H9 (cell line): ENCODE results near the gene SPOCD1. TPM values are rescaled to one million over a fixed set of nuclear protein-coding genes. Genes with fewer than 3 reads are reported as not detected.

ENCODE experiments used
- DNase-seq: peaks from one replicate; pipeline ENCODE4 v3.0.0-alpha.2; 2017
- H2AFZ ChIP-seq: one replicate; pipeline ENCODE4 v1.6.1; 2013; ENCODE audit warnings: mild to moderate bottlenecking, low read length, control low read depth, moderate library complexity
- H2AK5ac ChIP-seq: 2 replicates; pipeline ENCODE4 v1.6.1; 2013; ENCODE audit warnings: low read length, control low read depth, mixed read lengths; ENCODE audit not compliant: insufficient read length
- H2BK120ac ChIP-seq: one replicate; pipeline ENCODE4 v1.6.1; 2013; ENCODE audit warnings: low read depth, mild to moderate bottlenecking, low read length, control low read depth, inconsistent platforms; ENCODE audit not compliant: poor library complexity, severe bottlenecking
- H2BK12ac ChIP-seq: 2 replicates; pipeline ENCODE4 v1.6.1; 2013; ENCODE audit warnings: low read length, control low read depth, mixed read lengths, low read depth; ENCODE audit not compliant: insufficient read length
- H2BK15ac ChIP-seq: 2 replicates; pipeline ENCODE4 v1.6.1; 2013; ENCODE audit warnings: low read depth, low read length, control low read depth
- H2BK20ac ChIP-seq: one replicate; pipeline ENCODE4 v1.6.1; 2013; ENCODE audit warnings: low read depth, mild to moderate bottlenecking, low read length, control low read depth, inconsistent platforms; ENCODE audit not compliant: poor library complexity, severe bottlenecking
- H2BK5ac ChIP-seq: 2 replicates; pipeline ENCODE4 v1.6.1; 2013; ENCODE audit warnings: low read length, control low read depth, mixed read lengths; ENCODE audit not compliant: insufficient read length
- H3K14ac ChIP-seq: 2 replicates; pipeline ENCODE4 v1.6.1; 2013; ENCODE audit warnings: low read length, control low read depth; ENCODE audit not compliant: insufficient read depth
- H3K18ac ChIP-seq: 2 replicates; pipeline ENCODE4 v1.6.1; 2013; ENCODE audit warnings: low read depth, mild to moderate bottlenecking, mixed read lengths, low read length, control low read depth; ENCODE audit not compliant: insufficient read length
- H3K23ac ChIP-seq: 2 replicates; pipeline ENCODE4 v1.6.1; 2013; ENCODE audit warnings: low read length, control low read depth, mixed read lengths, low read depth; ENCODE audit not compliant: insufficient read length
- H3K23me2 ChIP-seq: 2 replicates; pipeline ENCODE4 v1.6.1; 2013; ENCODE audit warnings: low read depth, mild to moderate bottlenecking, mixed read lengths, low read length, control low read depth; ENCODE audit not compliant: insufficient read length, poor library complexity, severe bottlenecking
- H3K27ac ChIP-seq: 2 replicates; pipeline ENCODE4 v1.5.1; 2013; ENCODE audit warnings: low read length, control low read depth, mixed read lengths, low read depth; ENCODE audit not compliant: insufficient read length
- H3K27me3 ChIP-seq: 2 replicates; pipeline ENCODE4 v1.6.1; 2013; ENCODE audit warnings: low read length, control low read depth, inconsistent platforms; ENCODE audit not compliant: insufficient read depth
- H3K4ac ChIP-seq: 2 replicates; pipeline ENCODE4 v1.6.1; 2013; ENCODE audit warnings: low read depth, mild to moderate bottlenecking, control low read depth, inconsistent platforms, low read length, moderate library complexity
- H3K4me1 ChIP-seq: 2 replicates; pipeline ENCODE4 v1.6.1; 2013; ENCODE audit warnings: low read length, control low read depth, inconsistent platforms; ENCODE audit not compliant: insufficient read depth
- H3K4me2 ChIP-seq: 2 replicates; pipeline ENCODE4 v1.6.1; 2013; ENCODE audit warnings: low read length, control low read depth, mixed read lengths; ENCODE audit not compliant: insufficient read length, insufficient read depth
- H3K56ac ChIP-seq: 2 replicates; pipeline ENCODE4 v1.6.1; 2013; ENCODE audit warnings: low read depth, mild to moderate bottlenecking, mixed read lengths, low read length, control low read depth; ENCODE audit not compliant: insufficient read length
- H3K79me1 ChIP-seq: 2 replicates; pipeline ENCODE4 v1.6.1; 2013; ENCODE audit warnings: low read depth, mild to moderate bottlenecking, moderate library complexity, low read length, control low read depth, inconsistent platforms; ENCODE audit not compliant: insufficient read depth, poor library complexity, severe bottlenecking
- H3K79me2 ChIP-seq: 2 replicates; pipeline ENCODE4 v1.6.1; 2013; ENCODE audit warnings: low read length, control low read depth, inconsistent platforms; ENCODE audit not compliant: insufficient read depth
- H3K9ac ChIP-seq: 2 replicates; pipeline ENCODE4 v1.6.1; 2013; ENCODE audit warnings: low read length, control low read depth, mixed read lengths; ENCODE audit not compliant: insufficient read length; ENCODE audit errors: extremely low read depth
- H3K9me3 ChIP-seq: one replicate; pipeline ENCODE4 v1.6.1; 2013; ENCODE audit warnings: low read depth, low read length, inconsistent platforms; ENCODE audit not compliant: control insufficient read depth
- H3T11ph ChIP-seq: one replicate; pipeline ENCODE4 v1.6.1; 2013; ENCODE audit warnings: mild to moderate bottlenecking, low read length, control low read depth, inconsistent platforms
- H4K20me1 ChIP-seq: one replicate; pipeline ENCODE4 v1.6.1; 2013; ENCODE audit not compliant: control insufficient read depth, insufficient read length, insufficient read depth
- H4K5ac ChIP-seq: 2 replicates; pipeline ENCODE4 v1.6.1; 2013; ENCODE audit warnings: low read depth, mild to moderate bottlenecking, mixed read lengths, low read length, control low read depth; ENCODE audit not compliant: insufficient read length
- H4K8ac ChIP-seq: replicated peaks from 2 replicates; pipeline ENCODE4 v1.6.1; 2013; ENCODE audit warnings: low read length, control low read depth, mixed read lengths, low read depth; ENCODE audit not compliant: insufficient read length
- H4K91ac ChIP-seq: 2 replicates; pipeline ENCODE4 v1.6.1; 2013; ENCODE audit warnings: low read depth, mild to moderate bottlenecking, moderate library complexity, mixed read lengths, low read length, control low read depth; ENCODE audit not compliant: insufficient read length
- H3K27ac Mint-ChIP-seq, 3 experiments: 2 replicates in 2 of 3; 3 replicates in 1 of 3; pipeline ENCODE4 v1.8.0; 2020 to 2021; ENCODE audit warnings: mixed read lengths in 3 of 3, mild to moderate bottlenecking in 1 of 3, moderate library complexity in 1 of 3
- H3K27me3 Mint-ChIP-seq: 2 replicates; pipeline ENCODE4 v1.8.0; 2021; ENCODE audit warnings: low read depth, mild to moderate bottlenecking, moderate library complexity, mixed read lengths
- H3K36me3 Mint-ChIP-seq, 3 experiments: 2 replicates in 2 of 3; 3 replicates in 1 of 3; pipeline ENCODE4 v1.8.0; 2020 to 2021; ENCODE audit warnings: low read depth in 3 of 3, mixed read lengths in 3 of 3; ENCODE audit not compliant: insufficient read depth in 1 of 3
- H3K4me1 Mint-ChIP-seq, 2 experiments: 2 replicates each; pipeline ENCODE4 v1.8.0; 2020; ENCODE audit warnings: mixed read lengths in 2 of 2
- H3K4me3 Mint-ChIP-seq, 2 experiments: 2 replicates in 1 of 2; 3 replicates in 1 of 2; pipeline ENCODE4 v1.8.0; 2020 to 2021; ENCODE audit warnings: mild to moderate bottlenecking in 2 of 2, mixed read lengths in 2 of 2, moderate library complexity in 1 of 2
- H3K9me3 Mint-ChIP-seq, 2 experiments: 2 replicates in 1 of 2; 3 replicates in 1 of 2; pipeline ENCODE4 v1.8.0; 2020; ENCODE audit warnings: mild to moderate bottlenecking in 2 of 2, mixed read lengths in 2 of 2, moderate library complexity in 1 of 2
- WGBS: extraction: QIAGEN DNeasy Blood & Tissue Kit; methylation state at CpG from one replicate; pipeline ENCODE4 v1.1.7; 2013; ENCODE audit warnings: missing lambda C conversion rate, low lambda C conversion rate, mixed read lengths; ENCODE audit not compliant: insufficient read length; ENCODE audit errors: extremely low coverage; 5-methylcytosine and 5-hydroxymethylcytosine counted together
- total RNA-seq: library from RNA; stranded (reverse); gene quantifications from 2 replicates; pipeline ENCODE4 v1.2.1, GENCODE V29; 2021
- TF ChIP-seq, protein P1 (sequence below): fragments of 200-600 bp; sonication (generic); conservative IDR thresholded peaks from 3 replicates; pipeline ENCODE4 v1.8.0; 2021; ENCODE audit warnings: antibody characterized with exemption, mild to moderate bottlenecking

Gene SPOCD1
- total RNA-seq, 1 experiment from 2014 or later: 1.5 TPM

DNA sequence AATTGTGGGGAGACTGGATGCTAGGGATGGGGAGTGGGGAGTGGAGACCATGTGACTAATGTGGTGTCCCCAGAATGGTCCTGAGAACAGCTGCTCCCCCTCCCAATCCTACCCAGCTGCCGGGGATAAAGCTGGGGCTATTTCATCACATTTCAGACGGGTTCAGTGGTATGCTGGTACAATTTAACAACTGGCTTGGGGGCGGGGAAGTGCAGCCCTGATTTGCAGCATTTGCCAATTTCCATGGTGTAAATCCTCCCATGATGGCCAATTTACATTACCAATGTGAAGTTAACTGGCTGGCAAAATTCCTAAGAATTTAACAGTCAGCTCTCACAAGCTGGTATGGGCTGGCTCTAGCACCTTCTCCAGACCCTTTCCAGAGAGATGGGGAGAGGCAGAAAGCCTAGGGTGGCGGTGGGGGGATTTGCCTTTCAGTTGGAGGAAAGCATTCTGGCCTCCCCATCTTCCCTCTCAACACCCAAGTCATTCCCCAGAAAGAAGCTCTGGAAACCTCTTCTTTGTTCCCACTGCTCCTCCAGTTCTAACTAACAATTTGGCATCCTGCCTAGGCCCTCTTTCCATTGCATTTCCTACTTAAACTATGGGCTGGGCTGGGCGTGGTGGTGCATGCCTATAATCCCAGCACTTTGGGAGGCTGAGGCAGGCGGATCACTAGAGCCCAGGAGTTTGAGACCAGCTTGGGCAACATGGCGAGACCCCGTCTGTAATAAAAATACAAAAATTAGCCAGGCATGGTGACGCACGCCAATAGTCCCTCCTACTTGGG is 40.4 kb downstream of the SPOCD1 start:
- H3K27ac ChIP-seq: no peak overlapping the region
- no peaks in the 10 kb centered on the region for H4K20me1 ChIP-seq
- H3K4me3 Mint-ChIP-seq: no peak overlapping the region
- peaks cover 78% of the 10 kb centered on the region for H3K27me3 Mint-ChIP-seq
- H3K36me3 Mint-ChIP-seq: no peaks in the 10 kb centered on the region
- H3K4me1 Mint-ChIP-seq: peaks cover 26 to 43% of the 10 kb centered on the region in 2 experiments
- H3K4me1 ChIP-seq: 0 out of 2 replicates have a peak, but pooled peaks cover 2% of the 10 kb centered on the region
- H3K23ac ChIP-seq: no peak overlapping the region
- H3K9me3 Mint-ChIP-seq: no peaks in the 10 kb centered on the region; a peak in 1 of 5 replicates
- H3K79me2 ChIP-seq: no peaks in the 10 kb centered on the region
- H3K27ac Mint-ChIP-seq: no peak overlapping the region
- peaks cover 7% of the 10 kb centered on the region for H3K23me2 ChIP-seq
- DNase-seq: no peak
- no peaks in the 10 kb centered on the region for H3K9me3 ChIP-seq
- TF ChIP-seq, protein P1, sequence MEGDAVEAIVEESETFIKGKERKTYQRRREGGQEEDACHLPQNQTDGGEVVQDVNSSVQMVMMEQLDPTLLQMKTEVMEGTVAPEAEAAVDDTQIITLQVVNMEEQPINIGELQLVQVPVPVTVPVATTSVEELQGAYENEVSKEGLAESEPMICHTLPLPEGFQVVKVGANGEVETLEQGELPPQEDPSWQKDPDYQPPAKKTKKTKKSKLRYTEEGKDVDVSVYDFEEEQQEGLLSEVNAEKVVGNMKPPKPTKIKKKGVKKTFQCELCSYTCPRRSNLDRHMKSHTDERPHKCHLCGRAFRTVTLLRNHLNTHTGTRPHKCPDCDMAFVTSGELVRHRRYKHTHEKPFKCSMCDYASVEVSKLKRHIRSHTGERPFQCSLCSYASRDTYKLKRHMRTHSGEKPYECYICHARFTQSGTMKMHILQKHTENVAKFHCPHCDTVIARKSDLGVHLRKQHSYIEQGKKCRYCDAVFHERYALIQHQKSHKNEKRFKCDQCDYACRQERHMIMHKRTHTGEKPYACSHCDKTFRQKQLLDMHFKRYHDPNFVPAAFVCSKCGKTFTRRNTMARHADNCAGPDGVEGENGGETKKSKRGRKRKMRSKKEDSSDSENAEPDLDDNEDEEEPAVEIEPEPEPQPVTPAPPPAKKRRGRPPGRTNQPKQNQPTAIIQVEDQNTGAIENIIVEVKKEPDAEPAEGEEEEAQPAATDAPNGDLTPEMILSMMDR: no peak
- no peak overlapping the region for H2BK12ac ChIP-seq
- no peak overlapping the region for H2BK5ac ChIP-seq
- no peak overlapping the region for H3K18ac ChIP-seq
- no peak overlapping the region for H3K4me2 ChIP-seq
- H2AFZ ChIP-seq: no peak overlapping the region
- H3K9ac ChIP-seq: no peak overlapping the region
- no peak overlapping the region for H4K5ac ChIP-seq
- no CpG with 5 or more reads among the region's 10 CpGs for WGBS
- H4K8ac ChIP-seq: no peak overlapping the region
- H3K79me1 ChIP-seq: no peaks in the 10 kb centered on the region
- H3T11ph ChIP-seq: no peak overlapping the region
- H3K27me3 ChIP-seq: peaks cover 38% of the 10 kb centered on the region
- H2BK20ac ChIP-seq: no peak overlapping the region
- no peak overlapping the region for H3K4ac ChIP-seq
- H3K56ac ChIP-seq: no peak overlapping the region
- H2BK15ac ChIP-seq: no peak overlapping the region
- no peak overlapping the region for H2BK120ac ChIP-seq
- no peak overlapping the region for H3K14ac ChIP-seq
- no peak overlapping the region for H4K91ac ChIP-seq
- H2AK5ac ChIP-seq: no peak overlapping the region
